Osteoblast (primary cell): Measurements from ENCODE around the gene MTOR. TPM values are rescaled to one million over a fixed set of nuclear protein-coding genes. Genes with fewer than 3 reads are reported as not detected.
A peak's percentile ranks its signal among the peaks of the same experiment; 100 is the strongest.

Experiments used
- DNase-seq: peaks from one replicate; pipeline ENCODE4 v3.0.0; 2011; ENCODE audit warnings: low spot score, mixed read lengths; ENCODE audit not compliant: insufficient read length; ENCODE audit errors: missing footprints
- H2AFZ ChIP-seq: 2 replicates; pipeline ENCODE4 v1.6.0; 2011; ENCODE audit warnings: mild to moderate bottlenecking, low read length
- H3K27ac ChIP-seq: 2 replicates; pipeline ENCODE4 v1.5.1; 2011; ENCODE audit warnings: mild to moderate bottlenecking, low read depth, low read length, moderate library complexity
- H3K27me3 ChIP-seq: 2 replicates; pipeline ENCODE4 v1.6.0; 2012; ENCODE audit warnings: mild to moderate bottlenecking, control low read depth, inconsistent platforms, low read length, moderate library complexity; ENCODE audit not compliant: insufficient read depth
- H3K36me3 ChIP-seq: 2 replicates; pipeline ENCODE4 v1.5.1; 2011; ENCODE audit warnings: mild to moderate bottlenecking, low read length, control low read depth, moderate library complexity; ENCODE audit not compliant: insufficient read depth
- H3K4me1 ChIP-seq: 2 replicates; pipeline ENCODE4 v1.5.1; 2011; ENCODE audit warnings: mild to moderate bottlenecking, low read length, control low read depth, moderate library complexity; ENCODE audit not compliant: insufficient read depth
- H3K4me2 ChIP-seq: 2 replicates; pipeline ENCODE4 v1.6.0; 2011; ENCODE audit warnings: mild to moderate bottlenecking, low read length; ENCODE audit not compliant: insufficient read depth
- H3K4me3 ChIP-seq: fragments of 200-600 bp; sonication (generic); 3 replicates; pipeline ENCODE4 v1.5.1; 2012; ENCODE audit warnings: mild to moderate bottlenecking, low read length, inconsistent platforms; ENCODE audit not compliant: insufficient read depth
- H3K79me2 ChIP-seq: 2 replicates; pipeline ENCODE4 v1.6.0; 2012; ENCODE audit warnings: mild to moderate bottlenecking, low read length, control low read depth, inconsistent platforms; ENCODE audit not compliant: insufficient read depth
- H3K9me3 ChIP-seq: 2 replicates; pipeline ENCODE4 v1.5.1; 2011; ENCODE audit warnings: low read depth, low read length, control low read depth
- H4K20me1 ChIP-seq: 2 replicates; pipeline ENCODE4 v1.6.0; 2012; ENCODE audit warnings: mild to moderate bottlenecking, low read length, control low read depth; ENCODE audit not compliant: insufficient read depth
- CTCF ChIP-seq: IDR thresholded peaks from 2 replicates; pipeline ENCODE4 v1.5.1; 2011; ENCODE audit warnings: mild to moderate bottlenecking, low read depth, low read length, moderate library complexity; ENCODE audit errors: extremely low read depth
- total RNA-seq: library from RNA; depleted of rRNA; stranded (reverse); fragments of >200 nt; gene quantifications from 2 replicates; pipeline ENCODE4 v1.2.3, GENCODE V29; 2012

Gene MTOR
- total RNA-seq, 1 donor, result 34.0 TPM

GRCh38 chr1:11233208-11233607 is 29.1 kb downstream of the MTOR start:
- no peak overlapping the region for H2AFZ ChIP-seq
- peaks cover 78% of the 10 kb centered on the region for H3K36me3 ChIP-seq
- H4K20me1 ChIP-seq, result no peaks in the 10 kb centered on the region
- no peaks in the 10 kb centered on the region for H3K79me2 ChIP-seq
- no peak overlapping the region for H3K27ac ChIP-seq
- no peak overlapping the region for H3K4me3 ChIP-seq
- no peak for DNase-seq
- no peak for TF ChIP-seq CTCF
- H3K4me2 ChIP-seq, result no peak overlapping the region
- no peaks in the 10 kb centered on the region for H3K9me3 ChIP-seq
- H3K4me1 ChIP-seq, result no peaks in the 10 kb centered on the region
- H3K27me3 ChIP-seq, result no peaks in the 10 kb centered on the region

DNA sequence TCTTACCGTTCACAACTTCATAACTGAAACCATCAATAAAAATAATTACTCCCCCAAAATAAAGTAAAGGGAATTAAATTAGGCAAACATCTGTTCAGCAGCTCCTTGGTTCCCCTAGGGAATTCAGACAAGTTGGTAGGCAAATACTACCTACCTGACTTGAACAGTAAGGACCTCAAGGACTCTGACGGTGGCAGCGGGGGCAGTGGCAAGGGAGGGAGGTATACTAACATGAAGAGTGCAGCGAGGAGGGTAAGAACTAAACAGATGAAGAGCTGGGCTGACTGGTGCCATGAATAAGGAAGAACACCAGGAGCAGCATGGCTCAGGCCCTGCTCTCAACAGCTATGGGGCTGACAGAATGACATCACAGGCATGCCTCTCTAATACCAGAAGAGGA is 33.1 kb downstream of the MTOR start:
- Histone ChIP-seq H3K79me2 (no peaks in the 10 kb centered on the region), H4K20me1 (no peaks in the 10 kb centered on the region), H3K4me3 (no peak overlapping the region), H3K27me3 (no peaks in the 10 kb centered on the region), H3K4me1 (no peaks in the 10 kb centered on the region), H2AFZ (no peak overlapping the region), H3K36me3 (peaks cover 52% of the 10 kb centered on the region), H3K4me2 (no peak overlapping the region), H3K9me3 (no peaks in the 10 kb centered on the region), H3K27ac (no peak overlapping the region)
- no peak for TF ChIP-seq CTCF
- DNase-seq, result no peak

- Histone ChIP-seq H2AFZ (no peak overlapping the region), H3K27ac (no peak overlapping the region), H3K9me3 (no peaks in the 10 kb centered on the region), H3K4me1 (no peaks in the 10 kb centered on the region), H3K36me3 (peaks cover 42% of the 10 kb centered on the region), H3K4me2 (no peak overlapping the region), H3K79me2 (no peaks in the 10 kb centered on the region), H4K20me1 (no peaks in the 10 kb centered on the region), H3K27me3 (no peaks in the 10 kb centered on the region), H3K4me3 (no peak overlapping the region)
- TF ChIP-seq CTCF, result no peak
- peak; percentile 53 for DNase-seq
These were observed 35.0 kb downstream of the MTOR start for GRCh38 chr1:11227106-11228077.

- no peak overlapping the region for H3K27ac ChIP-seq
- DNase-seq, result no peak
- no peak for TF ChIP-seq CTCF
- H4K20me1 ChIP-seq, result no peaks in the 10 kb centered on the region
- no peak overlapping the region for H3K4me3 ChIP-seq
- no peaks in the 10 kb centered on the region for H3K27me3 ChIP-seq
- H3K36me3 ChIP-seq, result peaks cover 75% of the 10 kb centered on the region
- no peak overlapping the region for H3K4me2 ChIP-seq
- H2AFZ ChIP-seq, result no peak overlapping the region
- H3K9me3 ChIP-seq, result no peaks in the 10 kb centered on the region
- no peaks in the 10 kb centered on the region for H3K79me2 ChIP-seq
- H3K4me1 ChIP-seq, result no peaks in the 10 kb centered on the region
These were observed 46.3 kb downstream of the MTOR start for GRCh38 chr1:11216074-11216473.
